ENCODE measurements around the gene SEC14L2.
A peak's percentile ranks its signal among the peaks of the same experiment; 100 is the strongest.

SEC14L2 gene

DNA sequence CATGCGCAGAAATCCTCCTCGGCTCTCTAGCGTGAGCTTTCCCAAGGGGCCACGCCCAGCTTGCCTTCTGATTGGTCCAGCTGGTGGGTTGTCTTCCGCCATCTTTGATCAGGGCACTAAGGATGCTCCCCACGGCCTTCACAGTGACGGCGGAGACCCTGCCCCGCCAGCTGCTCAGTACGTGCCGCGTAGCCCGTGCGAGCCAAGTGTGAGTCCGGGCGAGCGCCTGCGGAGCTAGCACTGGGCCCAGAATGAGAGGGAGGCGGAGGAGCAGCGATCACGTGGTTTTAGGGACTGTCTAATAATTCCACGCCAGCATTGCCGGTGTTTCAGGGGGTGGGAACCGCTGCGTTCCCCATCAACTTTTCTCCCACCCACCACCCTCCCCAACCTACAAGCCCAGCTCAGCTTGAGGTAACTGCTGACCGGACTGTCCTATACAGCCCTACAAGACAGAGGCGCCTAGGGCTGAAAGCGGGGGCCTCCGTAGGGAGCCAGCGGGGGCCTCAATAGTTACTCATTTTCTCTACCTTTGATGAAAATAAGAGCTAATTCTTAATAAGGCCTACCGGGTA lies 27.2 kb downstream of the SEC14L2 start:
- no peak for TF ChIP-seq ZNF274 (IDR thresholded peaks at IDR 0.05; ENCODE audit: low read depth, low read length)
- H3K4me3 ChIP-seq (ENCODE audit: low read length) = peak overlapping the region; percentile 76

DNA sequence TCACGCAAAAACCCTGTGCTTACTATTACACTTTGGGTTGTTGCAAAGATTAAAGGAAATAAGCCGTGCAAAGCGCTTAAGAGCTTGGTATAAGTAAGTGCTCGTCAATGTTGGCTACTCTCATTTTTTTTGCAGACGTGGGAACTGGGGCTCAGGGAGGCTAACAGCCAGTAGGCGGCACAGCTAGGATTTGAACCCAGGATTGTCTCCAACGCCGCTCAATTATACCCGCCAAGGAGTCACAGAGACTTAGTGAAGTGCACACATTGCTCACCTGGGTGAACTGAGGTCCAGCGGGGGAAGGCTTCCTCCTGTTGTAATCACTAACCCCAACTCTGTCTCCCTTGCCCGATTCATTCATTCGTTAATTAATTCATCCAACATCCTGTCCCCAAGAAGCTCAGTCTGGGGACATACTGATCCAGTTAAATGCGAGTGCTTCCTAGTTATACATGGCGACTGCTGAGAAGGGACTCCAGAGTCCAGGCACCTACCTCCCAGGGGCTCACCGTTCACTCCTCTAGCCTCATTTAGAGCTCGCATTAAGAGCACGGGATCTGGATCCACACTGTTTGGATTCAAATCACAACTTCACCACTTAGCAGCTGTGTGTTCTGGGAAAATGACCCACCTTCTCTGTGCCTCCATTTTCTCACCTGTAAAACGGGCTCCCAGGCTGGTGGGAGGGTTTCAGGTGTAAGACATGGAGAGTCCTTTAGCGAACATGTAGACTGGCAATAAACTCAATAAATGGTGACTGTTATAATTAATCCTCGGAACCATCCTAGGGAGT lies 27.9 kb downstream of the SEC14L2 start:
- no peak for TF ChIP-seq ZNF274 (IDR thresholded peaks at IDR 0.05; ENCODE audit: low read depth, low read length)
- peak overlapping the region; percentile 76 for H3K4me3 ChIP-seq (ENCODE audit: low read length)

DNA sequence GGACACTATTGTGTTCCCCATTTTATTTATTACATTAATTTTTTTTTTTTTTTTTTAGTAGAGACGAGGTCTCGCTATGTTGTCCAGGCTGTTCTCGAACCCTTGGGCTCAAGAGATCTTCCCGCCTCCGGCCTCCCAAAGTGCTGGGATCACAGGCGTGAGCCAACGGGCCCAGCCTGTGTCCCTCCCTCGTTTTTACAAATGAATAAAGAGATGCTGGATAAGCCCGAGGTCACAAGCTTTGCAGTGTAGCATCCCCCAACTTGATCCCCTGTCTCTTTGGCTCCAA lies 28.5 kb downstream of the SEC14L2 start:
- TF ChIP-seq ZNF274 (IDR thresholded peaks at IDR 0.05; ENCODE audit: low read depth, low read length) = no peak
- peak overlapping the region; percentile 76 for H3K4me3 ChIP-seq (ENCODE audit: low read length)

- no peak for TF ChIP-seq ZNF274 (IDR thresholded peaks at IDR 0.05; ENCODE audit: low read depth, low read length)
- H3K4me3 ChIP-seq (ENCODE audit: low read length) = peak within 1 kb of the TSS; percentile 76
Observed at GRCh38 chr22:30425616-30426387, 29.0 kb downstream of the SEC14L2 start, which contains the start of gene MTFP1. Gene MTFP1, plus strand, starts transcription at chr22:30425768. Its CDS starts 112 bp downstream, at chr22:30425880.

DNA sequence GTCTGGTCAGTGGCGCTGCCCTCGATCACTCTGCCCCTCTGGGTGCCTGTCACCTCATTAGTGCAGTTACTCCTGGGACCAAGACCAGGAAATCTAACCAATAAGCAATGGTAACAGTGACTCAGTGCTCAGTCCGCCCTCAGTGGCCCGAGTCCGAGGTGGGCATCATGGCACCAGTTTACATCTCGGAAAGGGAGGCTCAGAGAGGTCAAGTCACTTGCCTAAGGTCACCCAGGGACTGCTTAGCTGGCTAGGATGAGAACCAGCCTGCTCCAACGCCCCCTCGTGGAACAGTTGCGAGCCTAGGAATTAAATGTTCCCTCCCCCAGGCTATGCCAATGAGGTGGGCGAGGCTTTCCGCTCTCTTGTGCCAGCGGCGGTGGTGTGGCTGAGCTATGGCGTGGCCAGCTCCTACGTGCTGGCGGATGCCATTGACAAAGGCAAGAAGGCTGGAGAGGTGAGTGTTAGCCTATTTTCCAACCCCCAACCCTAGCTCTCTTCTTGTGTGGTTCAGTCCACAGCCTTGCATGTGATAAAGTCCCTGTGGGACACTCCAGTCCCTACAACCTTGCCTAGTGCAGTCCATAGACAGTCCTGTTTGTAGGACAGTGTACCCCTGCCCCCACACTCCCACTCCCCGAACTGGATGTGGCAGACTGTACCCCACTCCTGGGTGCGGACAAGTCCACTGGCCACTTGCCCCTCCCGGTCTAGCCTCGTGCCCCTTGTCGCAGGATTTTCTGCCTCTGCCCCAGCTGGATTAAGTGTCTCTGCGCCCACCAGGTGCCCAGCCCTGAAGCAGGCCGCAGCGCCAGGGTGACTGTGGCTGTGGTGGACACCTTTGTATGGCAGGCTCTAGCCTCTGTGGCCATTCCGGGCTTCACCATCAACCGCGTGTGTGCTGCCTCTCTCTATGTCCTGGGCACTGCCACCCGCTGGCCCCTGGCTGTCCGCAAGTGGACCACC lies 29.9 kb downstream of the SEC14L2 start:
- TF ChIP-seq ZNF274 (IDR thresholded peaks at IDR 0.05; ENCODE audit: low read depth, low read length) = no peak
- peak overlapping the region; percentile 76; the same call in 1 of the 2 replicates for H3K4me3 ChIP-seq (ENCODE audit: low read length)

GRCh38 chr22:30427871-30428270 lies 31.1 kb downstream of the SEC14L2 start:
- no peak overlapping the region for H3K4me3 ChIP-seq (ENCODE audit: low read length)
- no peak for TF ChIP-seq ZNF274 (IDR thresholded peaks at IDR 0.05; ENCODE audit: low read depth, low read length)

DNA sequence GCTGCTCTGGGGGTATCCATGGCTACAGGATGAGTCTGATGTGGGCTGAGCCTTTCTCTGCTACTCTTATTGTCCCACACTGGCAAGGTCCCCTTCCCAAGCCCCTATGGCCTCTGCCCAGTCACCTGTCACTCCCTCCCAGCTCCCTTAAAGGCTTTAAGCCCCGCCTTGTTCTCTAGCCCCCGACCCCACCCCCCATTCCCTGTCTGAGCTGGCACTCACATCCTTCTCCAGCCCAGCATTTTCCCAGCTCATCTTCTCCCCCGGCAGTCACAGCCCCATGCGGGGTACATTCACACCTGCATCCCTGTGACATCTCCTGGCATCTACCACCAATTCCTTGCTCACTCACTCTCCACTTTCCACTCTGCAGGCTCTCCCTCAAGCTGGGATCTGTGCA lies 33.1 kb downstream of the SEC14L2 start:
- TF ChIP-seq ZNF274 (IDR thresholded peaks at IDR 0.05; ENCODE audit: low read depth, low read length) = no peak
- H3K4me3 ChIP-seq (ENCODE audit: low read length) = no peak overlapping the region

GRCh38 chr22:30430933-30431332 lies 34.1 kb downstream of the SEC14L2 start:
- H3K4me3 ChIP-seq (ENCODE audit: low read length) = no peak overlapping the region
- TF ChIP-seq ZNF274 (IDR thresholded peaks at IDR 0.05; ENCODE audit: low read depth, low read length) = no peak

DNA sequence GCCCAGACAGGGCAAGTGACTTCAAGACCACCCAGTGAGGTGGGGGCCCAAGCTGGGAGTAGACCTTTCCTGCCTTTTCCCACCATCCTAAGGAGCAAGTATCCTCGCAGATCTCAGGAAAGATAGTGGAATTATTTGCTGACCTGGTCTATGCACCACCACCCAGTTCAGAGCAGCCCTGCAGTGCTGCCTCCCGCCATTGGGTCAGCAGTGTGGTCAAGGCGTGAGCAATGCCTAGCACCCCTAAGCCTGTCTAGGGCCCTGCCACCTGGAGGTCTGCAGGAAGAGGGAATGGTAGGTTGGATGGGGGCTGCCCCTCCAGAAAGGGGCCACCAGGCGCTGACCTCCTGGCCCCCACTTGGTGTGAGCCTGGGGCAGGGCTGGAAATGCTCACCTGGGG lies 35.3 kb downstream of the SEC14L2 start:
- H3K4me3 ChIP-seq (ENCODE audit: low read length) = no peak overlapping the region
- no peak for TF ChIP-seq ZNF274 (IDR thresholded peaks at IDR 0.05; ENCODE audit: low read depth, low read length)

DNA sequence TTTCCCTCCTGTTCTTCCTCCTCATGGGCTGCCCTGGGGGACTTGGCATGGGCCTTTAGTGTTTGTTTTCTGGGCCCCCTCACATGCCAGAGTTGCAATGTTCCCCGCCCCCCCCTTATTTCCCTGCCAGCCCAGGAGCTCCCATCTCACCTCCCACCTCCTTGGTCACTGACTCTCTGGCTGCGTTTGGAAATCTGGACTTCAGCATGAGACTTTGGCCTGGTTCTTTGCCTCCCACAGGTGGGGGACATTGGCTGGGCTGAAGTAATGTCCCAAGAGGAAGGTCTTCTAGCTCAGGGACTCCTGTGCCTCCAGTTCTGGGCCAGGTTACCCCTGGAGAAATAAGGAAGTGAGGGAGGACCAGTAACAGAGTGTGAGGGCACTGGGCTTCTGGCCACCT lies 35.7 kb downstream of the SEC14L2 start:
- no peak overlapping the region for H3K4me3 ChIP-seq (ENCODE audit: low read length)
- TF ChIP-seq ZNF274 (IDR thresholded peaks at IDR 0.05; ENCODE audit: low read depth, low read length) = no peak

DNA sequence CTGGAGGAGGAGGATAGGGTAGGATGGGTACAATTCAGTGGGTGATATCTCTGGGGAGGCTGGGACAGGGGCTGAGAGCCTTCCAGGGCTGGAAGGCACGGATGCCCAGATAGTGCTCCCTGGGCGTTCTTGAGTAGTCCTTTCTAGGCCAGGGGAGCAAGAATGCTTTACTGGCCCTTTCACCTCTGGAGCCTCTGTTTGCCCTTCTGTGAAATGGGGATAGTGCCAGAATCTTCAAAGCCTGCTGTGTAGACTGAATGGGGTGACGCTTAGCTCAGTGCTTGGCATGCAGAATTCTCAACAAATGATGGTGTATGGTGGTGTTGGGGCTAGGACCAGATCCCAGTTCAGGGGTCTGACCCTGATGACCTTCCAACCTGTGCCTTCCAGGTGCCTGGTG lies 36.4 kb downstream of the SEC14L2 start:
- no peak overlapping the region for H3K4me3 ChIP-seq (ENCODE audit: low read length)
- TF ChIP-seq ZNF274 (IDR thresholded peaks at IDR 0.05; ENCODE audit: low read depth, low read length) = no peak

DNA sequence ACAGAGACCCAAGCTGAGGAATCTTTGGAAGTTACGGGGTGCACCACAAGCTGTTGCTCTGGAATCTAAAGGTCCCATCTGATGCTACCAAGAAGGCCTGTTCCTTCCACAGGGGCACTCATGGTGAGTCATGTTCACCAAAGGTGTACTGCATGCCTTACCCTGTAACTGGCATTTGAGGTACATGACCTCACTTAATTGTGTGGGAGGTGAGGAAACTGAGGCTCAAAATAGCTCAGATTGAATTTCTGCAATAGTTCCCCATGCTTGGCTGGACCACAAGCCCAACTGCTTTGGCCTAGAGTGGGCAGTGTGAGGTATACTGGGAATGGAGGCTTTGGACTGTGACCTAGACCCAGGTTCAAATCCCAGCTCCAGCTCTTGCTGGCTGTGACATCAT lies 37.0 kb downstream of the SEC14L2 start:
- TF ChIP-seq ZNF274 (IDR thresholded peaks at IDR 0.05; ENCODE audit: low read depth, low read length) = no peak
- no peak overlapping the region for H3K4me3 ChIP-seq (ENCODE audit: low read length)

GRCh38 chr22:30434843-30435242 lies 38.0 kb downstream of the SEC14L2 start:
- no peak overlapping the region for H3K4me3 ChIP-seq (ENCODE audit: low read length)
- no peak for TF ChIP-seq ZNF274 (IDR thresholded peaks at IDR 0.05; ENCODE audit: low read depth, low read length)

DNA sequence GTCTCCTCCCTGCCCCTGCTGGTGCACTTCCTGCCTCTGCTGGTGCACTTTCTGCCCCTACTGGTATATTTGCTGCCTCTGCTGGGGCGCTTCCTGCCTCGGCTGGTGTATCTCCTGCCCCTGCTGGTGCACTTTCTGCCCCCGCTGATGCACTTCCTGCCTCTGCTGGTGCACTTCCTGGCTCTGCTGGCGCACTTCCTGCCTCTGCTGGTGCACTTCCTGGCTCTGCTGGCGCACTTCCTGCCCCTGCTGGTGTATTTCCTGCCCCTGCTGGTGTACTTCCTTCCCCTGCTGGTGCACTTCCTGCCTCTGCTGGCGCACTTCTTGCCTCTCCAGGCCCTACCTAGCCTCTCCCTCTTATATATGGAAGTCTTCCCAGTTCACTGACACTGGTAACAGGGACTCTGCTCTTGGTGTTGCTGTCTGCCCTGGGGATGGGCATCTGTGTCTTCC lies 38.9 kb downstream of the SEC14L2 start:
- H3K4me3 ChIP-seq (ENCODE audit: low read length) = no peak overlapping the region
- TF ChIP-seq ZNF274 (IDR thresholded peaks at IDR 0.05; ENCODE audit: low read depth, low read length) = no peak
